ENCODE results near the gene ABLIM3. TPM values are rescaled to one million over a fixed set of nuclear protein-coding genes. Genes with fewer than 3 reads are reported as not detected.
"Not testable (repeated sequence)": the region's sequence is repeated elsewhere in the genome, so short reads cannot be mapped to it uniquely, and the experiment has no call there.

Gene ABLIM3
- total and polyA plus RNA-seq, 4 experiments from 2014 or later: not detected

DNA sequence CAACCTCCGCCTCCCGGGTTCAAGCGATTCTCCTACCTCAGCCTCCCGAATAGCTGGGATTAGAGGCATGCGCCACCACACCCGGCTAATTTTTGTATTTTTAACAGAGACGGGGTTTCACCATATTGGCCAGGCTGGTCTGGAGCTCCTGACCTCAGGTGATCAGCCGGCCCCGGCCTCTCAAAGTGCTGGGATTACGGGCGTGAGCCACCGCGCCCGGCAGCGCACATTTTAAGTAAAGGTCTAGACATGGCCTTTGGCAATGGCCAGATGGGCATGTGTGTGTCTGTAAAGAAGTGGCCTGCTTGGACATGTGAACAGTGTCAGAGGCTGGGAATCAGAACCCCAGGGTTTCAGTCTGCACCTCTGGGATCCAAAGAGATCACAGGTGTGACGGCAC, 131.5 kb downstream of the ABLIM3 start:
- H3K4me1 ChIP-seq (ENCODE audit: insufficient read depth, low read length); POLR2A ChIA-PET (ENCODE audit: partially characterized antibody); DNase-seq; H3K4me3 ChIP-seq (ENCODE audit: low read length in 2 of 2); H3K27ac Mint-ChIP-seq; H3K4me1 Mint-ChIP-seq; H3K9me3 ChIP-seq (ENCODE audit: control insufficient read depth in 1 of 2, low read length in 2 of 2); H3K27ac ChIP-seq (ENCODE audit: low read depth, low read length); CTCF ChIA-PET (ENCODE audit: partially characterized antibody); H3K36me3 ChIP-seq (ENCODE audit: insufficient read depth, low read length); intact Hi-C loops (cut with micrococcal nuclease); H3K36me3 Mint-ChIP-seq: not testable (repeated sequence)
- H3K27me3 ChIP-seq (ENCODE audit: insufficient read depth, low read length): peaks cover 22% of the 10 kb centered on the region
- Mint-ChIP-seq H3K4me3 (peak overlapping the region in 2 of 8 donors; percentile 90 to 91), H3K27me3 (peaks cover 30 to 40% of the 10 kb centered on the region in 2 donors), H3K9me3 (peaks cover 5 to 15% (median 11%) of the 10 kb centered on the region in 8 donors)

- peaks cover 32 to 45% of the 10 kb centered on the region in 2 donors for H3K27me3 Mint-ChIP-seq
Observed at GRCh38 chr5:149273237-149273636, 131.9 kb downstream of the ABLIM3 start.

DNA sequence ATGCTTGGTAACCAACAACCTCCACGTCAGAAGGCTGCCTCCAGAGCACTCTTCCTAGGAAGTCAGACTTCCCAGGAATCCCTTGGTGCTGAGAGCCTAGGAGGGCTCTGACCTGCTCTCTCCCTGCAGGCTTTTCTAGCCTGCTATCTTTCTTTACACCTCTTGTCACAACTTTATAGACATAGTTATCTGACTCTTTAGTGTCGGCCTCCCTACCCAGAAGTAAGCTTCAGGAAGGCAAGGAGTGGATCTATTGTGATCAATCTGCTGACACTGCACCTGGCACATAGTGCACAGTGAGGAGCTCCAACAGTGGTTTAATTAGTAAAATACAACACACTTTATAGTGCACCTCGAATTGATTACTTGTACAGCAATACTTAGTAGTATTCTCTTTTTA, 132.7 kb downstream of the ABLIM3 start:
- no peaks in the 10 kb centered on the region for H3K36me3 ChIP-seq (ENCODE audit: insufficient read depth, low read length)
- H3K4me3 Mint-ChIP-seq: peak overlapping the region in 2 of 8 donors; percentile 21 to 47
- H3K27me3 ChIP-seq (ENCODE audit: insufficient read depth, low read length): peaks cover 22% of the 10 kb centered on the region
- H3K4me3 ChIP-seq (ENCODE audit: low read length in 2 of 2): no peak overlapping the region
- H3K4me1 Mint-ChIP-seq: peaks cover 5 to 8% (median 7%) of the 10 kb centered on the region in 4 donors
- DNase-seq: no peak
- H3K27me3 Mint-ChIP-seq: peaks cover 33 to 43% of the 10 kb centered on the region in 2 donors
- no peak overlapping the region for H3K27ac ChIP-seq (ENCODE audit: low read depth, low read length)
- no peaks in the 10 kb centered on the region for H3K9me3 ChIP-seq (ENCODE audit: control insufficient read depth in 1 of 2, low read length in 2 of 2)
- no peak overlapping the region for H3K27ac Mint-ChIP-seq
- no peaks in the 10 kb centered on the region for H3K36me3 Mint-ChIP-seq
- peaks cover 4% of the 10 kb centered on the region for H3K4me1 ChIP-seq (ENCODE audit: insufficient read depth, low read length)
- intact Hi-C loops (cut with micrococcal nuclease): no loop called here
- CTCF ChIA-PET (ENCODE audit: partially characterized antibody): interaction anchor here (1.0 to 2.6 kb wide), 2 partner anchors 9 to 94 kb away, joined by 3 to 8 read pairs; no protein-coding TSS in a partner anchor
- H3K9me3 Mint-ChIP-seq: peaks cover 0 to 4% (median 3%) of the 10 kb centered on the region in 8 donors
- POLR2A ChIA-PET (ENCODE audit: partially characterized antibody): no interaction called here

More at GRCh38 chr5:149273237-149273636, 131.9 kb downstream of the ABLIM3 start:
- Histone ChIP-seq H3K27ac (ENCODE audit: low read depth, low read length) (no peak overlapping the region), H3K9me3 (ENCODE audit: control insufficient read depth in 1 of 2, low read length in 2 of 2) (no peaks in the 10 kb centered on the region), H3K27me3 (ENCODE audit: insufficient read depth, low read length) (peaks cover 22% of the 10 kb centered on the region), H3K4me3 (ENCODE audit: low read length in 2 of 2) (no peak overlapping the region), H3K4me1 (ENCODE audit: insufficient read depth, low read length) (peaks cover 4% of the 10 kb centered on the region), H3K36me3 (ENCODE audit: insufficient read depth, low read length) (no peaks in the 10 kb centered on the region)
- CTCF ChIA-PET (ENCODE audit: partially characterized antibody): no interaction called here
- H3K36me3 Mint-ChIP-seq: peaks cover 0 to 4% of the 10 kb centered on the region in 2 donors
- H3K4me3 Mint-ChIP-seq: no peak overlapping the region
- H3K9me3 Mint-ChIP-seq: peaks cover 3 to 11% (median 9%) of the 10 kb centered on the region in 8 donors
- H3K4me1 Mint-ChIP-seq: peaks cover 5 to 8% (median 7%) of the 10 kb centered on the region in 4 donors
- no peak overlapping the region for H3K27ac Mint-ChIP-seq
- no peak for DNase-seq
- POLR2A ChIA-PET (ENCODE audit: partially characterized antibody): no interaction called here
- intact Hi-C loops (cut with micrococcal nuclease): no loop called here

GRCh38 chr5:149274939-149275338, 133.6 kb downstream of the ABLIM3 start:
- Mint-ChIP-seq H3K4me3 (no peak overlapping the region), H3K9me3 (peaks cover 0 to 2% (median 0%) of the 10 kb centered on the region in 8 donors), H3K36me3 (no peaks in the 10 kb centered on the region), H3K27me3 (peaks cover 31 to 45% of the 10 kb centered on the region in 2 donors), H3K27ac (no peak overlapping the region), H3K4me1 (peaks cover 5 to 8% (median 7%) of the 10 kb centered on the region in 4 donors)
- no peak overlapping the region for H3K4me3 ChIP-seq (ENCODE audit: low read length in 2 of 2)
- no peak overlapping the region for H3K27ac ChIP-seq (ENCODE audit: low read depth, low read length)
- intact Hi-C loops (cut with micrococcal nuclease): no loop called here
- no peaks in the 10 kb centered on the region for H3K36me3 ChIP-seq (ENCODE audit: insufficient read depth, low read length)
- DNase-seq: no peak
- H3K4me1 ChIP-seq (ENCODE audit: insufficient read depth, low read length): peaks cover 4% of the 10 kb centered on the region
- CTCF ChIA-PET (ENCODE audit: partially characterized antibody): interaction anchor here (1.0 to 2.6 kb wide), 2 partner anchors 10 to 93 kb away, joined by 3 to 8 read pairs; no protein-coding TSS in a partner anchor
- POLR2A ChIA-PET (ENCODE audit: partially characterized antibody): no interaction called here
- no peaks in the 10 kb centered on the region for H3K9me3 ChIP-seq (ENCODE audit: control insufficient read depth in 1 of 2, low read length in 2 of 2)
- H3K27me3 ChIP-seq (ENCODE audit: insufficient read depth, low read length): peaks cover 22% of the 10 kb centered on the region

GRCh38 chr5:149277801-149278200, 136.5 kb downstream of the ABLIM3 start:
- Mint-ChIP-seq H3K4me1 (no peaks in the 10 kb centered on the region), H3K36me3 (no peaks in the 10 kb centered on the region), H3K4me3 (no peak overlapping the region), H3K27ac (no peak overlapping the region), H3K27me3 (peaks cover 19 to 42% of the 10 kb centered on the region in 2 donors), H3K9me3 (peaks cover 0 to 2% (median 0%) of the 10 kb centered on the region in 8 donors)
- Histone ChIP-seq H3K4me1 (ENCODE audit: insufficient read depth, low read length) (no peaks in the 10 kb centered on the region), H3K9me3 (ENCODE audit: control insufficient read depth in 1 of 2, low read length in 2 of 2) (no peaks in the 10 kb centered on the region), H3K27me3 (ENCODE audit: insufficient read depth, low read length) (peaks cover 6% of the 10 kb centered on the region), H3K36me3 (ENCODE audit: insufficient read depth, low read length) (no peaks in the 10 kb centered on the region), H3K4me3 (ENCODE audit: low read length in 2 of 2) (no peak overlapping the region), H3K27ac (ENCODE audit: low read depth, low read length) (no peak overlapping the region)
- no peak for DNase-seq
- ChIA-PET CTCF (ENCODE audit: partially characterized antibody) (interaction anchor here (0.7 kb wide), 1 partner anchor 13 kb away, joined by 3 read pairs; no protein-coding TSS in a partner anchor), POLR2A (ENCODE audit: partially characterized antibody) (no interaction called here)
- intact Hi-C loops (cut with micrococcal nuclease): no loop called here

DNA sequence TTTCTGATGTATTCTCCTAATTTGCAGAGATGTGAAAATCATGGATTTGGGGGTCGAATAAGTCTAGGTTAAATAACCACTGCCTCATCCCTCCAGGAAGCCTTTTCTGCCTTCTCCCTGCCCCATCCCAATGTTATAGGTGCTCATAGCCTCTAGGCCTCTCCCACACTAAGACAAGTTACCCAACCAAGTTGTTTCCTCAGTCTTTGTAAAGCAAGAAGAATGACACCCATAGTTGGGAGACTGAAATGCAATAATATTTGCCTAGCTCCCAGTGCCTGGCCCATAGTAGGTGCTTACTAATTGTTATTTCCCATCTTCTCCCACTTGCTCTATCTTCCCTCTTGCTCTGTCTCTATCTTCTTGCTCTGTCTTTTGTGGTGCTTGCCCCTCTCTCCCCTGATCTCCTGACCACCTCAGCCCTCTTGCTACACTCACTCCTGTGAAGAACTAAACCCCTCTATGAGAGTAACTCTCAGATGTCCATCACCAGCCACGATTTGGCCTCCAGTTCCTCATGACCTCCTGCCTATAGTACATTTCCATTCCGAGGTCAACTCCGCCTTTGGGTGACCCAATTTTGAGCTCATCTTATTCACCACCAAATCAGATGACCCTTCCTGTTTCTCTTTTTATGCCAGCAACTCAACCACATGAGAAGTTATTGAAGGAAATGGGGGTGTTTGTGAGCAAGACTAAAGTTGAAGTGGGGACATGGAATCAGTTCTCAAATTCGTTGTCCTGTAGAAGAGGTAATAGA, 137.3 kb downstream of the ABLIM3 start:
- no peak overlapping the region for H3K27ac ChIP-seq (ENCODE audit: low read depth, low read length)
- peaks cover 1% of the 10 kb centered on the region for H3K27me3 ChIP-seq (ENCODE audit: insufficient read depth, low read length)
- no peaks in the 10 kb centered on the region for H3K9me3 ChIP-seq (ENCODE audit: control insufficient read depth in 1 of 2, low read length in 2 of 2)
- H3K4me3 ChIP-seq (ENCODE audit: low read length in 2 of 2): no peak overlapping the region
- H3K27me3 Mint-ChIP-seq: peaks cover 15 to 42% of the 10 kb centered on the region in 2 donors
- ChIA-PET POLR2A (ENCODE audit: partially characterized antibody) (no interaction called here), CTCF (ENCODE audit: partially characterized antibody) (interaction anchor here (0.7 to 1.8 kb wide), 6 partner anchors 9 to 155 kb away, joined by 3 to 9 read pairs (median 3); partner anchors contain the start of gene ABLIM3)
- H3K9me3 Mint-ChIP-seq: peaks cover 0 to 2% (median 0%) of the 10 kb centered on the region in 8 donors
- H3K4me1 ChIP-seq (ENCODE audit: insufficient read depth, low read length): no peaks in the 10 kb centered on the region
- DNase-seq: no peak
- intact Hi-C loops (cut with micrococcal nuclease): no loop called here
- H3K4me3 Mint-ChIP-seq: no peak overlapping the region
- H3K36me3 ChIP-seq (ENCODE audit: insufficient read depth, low read length): no peaks in the 10 kb centered on the region
- H3K4me1 Mint-ChIP-seq: no peaks in the 10 kb centered on the region
- H3K36me3 Mint-ChIP-seq: no peaks in the 10 kb centered on the region
- H3K27ac Mint-ChIP-seq: no peak overlapping the region

- no peaks in the 10 kb centered on the region for H3K4me1 Mint-ChIP-seq
- intact Hi-C loops (cut with micrococcal nuclease): no loop called here
- no peaks in the 10 kb centered on the region for H3K36me3 Mint-ChIP-seq
- H3K4me3 ChIP-seq (ENCODE audit: low read length in 2 of 2): no peak overlapping the region
- POLR2A ChIA-PET (ENCODE audit: partially characterized antibody): no interaction called here
- peaks cover 11 to 40% of the 10 kb centered on the region in 2 donors for H3K27me3 Mint-ChIP-seq
- H3K9me3 Mint-ChIP-seq: peaks cover 0 to 2% (median 0%) of the 10 kb centered on the region in 8 donors
- H3K4me3 Mint-ChIP-seq: no peak overlapping the region
- H3K27ac Mint-ChIP-seq: no peak overlapping the region
- H3K27me3 ChIP-seq (ENCODE audit: insufficient read depth, low read length): peaks cover 4% of the 10 kb centered on the region
- H3K9me3 ChIP-seq (ENCODE audit: control insufficient read depth in 1 of 2, low read length in 2 of 2): no peaks in the 10 kb centered on the region
- DNase-seq: no peak
- no peak overlapping the region for H3K27ac ChIP-seq (ENCODE audit: low read depth, low read length)
- H3K36me3 ChIP-seq (ENCODE audit: insufficient read depth, low read length): no peaks in the 10 kb centered on the region
- no peaks in the 10 kb centered on the region for H3K4me1 ChIP-seq (ENCODE audit: insufficient read depth, low read length)
- CTCF ChIA-PET (ENCODE audit: partially characterized antibody): interaction anchor here (1.1 to 1.8 kb wide), 5 partner anchors 10 to 154 kb away, joined by 3 to 9 read pairs (median 3); partner anchors contain the start of gene ABLIM3
Observed at GRCh38 chr5:149279661-149280060, 138.4 kb downstream of the ABLIM3 start.

Data from CD4-positive, alpha-beta memory T cell (primary cell).